Esophagus squamous epithelium (tissue), 5 donors: ENCODE results near the gene ASPA. TPM values are rescaled to one million over a fixed set of nuclear protein-coding genes. Genes with fewer than 3 reads are reported as not detected.

Experiments
- DNase-seq: peaks from one replicate; lab custom pipeline; 2025; lab: John Stamatoyannopoulos, UW
- H3K27ac ChIP-seq, 4 donors: fragments of 200-600 bp; sonication (generic); one replicate each; pipeline ENCODE4 v1.5.1; 2016 to 2019; ENCODE audit warnings: mild to moderate bottlenecking in 1 of 4
- H3K27me3 ChIP-seq, 4 donors: fragments of 200-600 bp; sonication (generic); 1 replicate in 3 of 4; 2 replicates in 1 of 4; pipeline versions ENCODE4 v1.5.1 to v1.6.0; 2017 to 2021; ENCODE audit warnings: antibody characterized with exemption in 1 of 4
- H3K36me3 ChIP-seq, 3 donors: fragments of 200-600 bp; sonication (generic); one replicate each; pipeline ENCODE4 v1.5.1; 2016 to 2019
- H3K4me1 ChIP-seq, 3 donors: fragments of 200-600 bp; sonication (generic); one replicate each; pipeline ENCODE4 v1.5.1; 2017 to 2019
- H3K4me3 ChIP-seq, 4 donors: fragments of 200-600 bp; sonication (generic); 1 replicate in 3 of 4; 2 replicates in 1 of 4; pipeline ENCODE4 v1.5.1; 2016 to 2019; ENCODE audit warnings: mild to moderate bottlenecking in 2 of 4, moderate library complexity in 1 of 4
- H3K9me3 ChIP-seq, 3 donors: fragments of 200-600 bp; sonication (generic); one replicate each; pipeline ENCODE4 v1.5.1; 2016 to 2019
- POLR2A ChIP-seq, 4 donors: fragments of 450-650 bp; IDR thresholded peaks; one replicate each; pipeline ENCODE4 v1.6.1; 2017; ENCODE audit warnings: antibody characterized with exemption in 4 of 4, mild to moderate bottlenecking in 4 of 4, moderate library complexity in 3 of 4
- WGBS, 2 donors: methylation state at CpG; one replicate each; pipeline ENCODE4 v1.1.5; 2018; 5-methylcytosine and 5-hydroxymethylcytosine counted together
- intact Hi-C: fragments of 100-400 bp; cut with DNase I; formaldehyde crosslinking; loops from one replicate; pipeline ENCODE4 v1.15.0; 2022
- total RNA-seq, 4 donors: library from RNA; depleted of rRNA; stranded (reverse); fragments of >200 nt; gene quantifications; one replicate each; pipeline ENCODE4 v1.1.0, GENCODE V29; 2016
- TF ChIP-seq, protein P1 (sequence below), 6 experiments: fragments of 450-650 bp in 4 of 6; fragments of 200-600 bp in 2 of 6; sonication (generic) in 2 of 6; IDR thresholded peaks; one replicate each; pipeline ENCODE4 v1.5.1; 2016 to 2019; ENCODE audit warnings: antibody characterized with exemption in 6 of 6, mild to moderate bottlenecking in 4 of 6, moderate library complexity in 4 of 6
- donor health status: DM: yes; HTN: yes; CAD: no.

ASPA gene
- total RNA-seq, 4 donors from 2014 or later, result 0.22 to 0.76 (median 0.23) TPM; not detected in 1

DNA sequence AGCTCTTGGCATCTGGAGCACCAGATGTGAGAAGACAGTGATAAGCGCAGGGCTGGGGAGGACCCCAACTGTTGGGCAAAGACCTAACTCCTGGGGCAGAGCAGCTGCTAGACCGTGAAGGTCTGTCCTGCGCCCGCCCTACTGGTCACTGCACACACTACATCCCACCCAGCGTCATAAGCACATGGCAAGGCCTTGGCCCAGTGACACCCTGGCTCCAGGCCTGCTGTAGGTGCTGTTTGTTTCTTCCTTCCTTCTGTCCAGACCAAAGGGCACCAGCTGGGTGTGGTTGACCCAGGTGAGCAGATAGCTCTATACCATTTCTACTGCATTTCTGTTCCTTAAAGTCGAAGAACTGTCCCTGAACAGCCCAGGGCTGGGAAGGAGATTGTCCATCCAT is 75.4 kb downstream of the ASPA start:
- Histone ChIP-seq H3K27me3 (peaks cover 0 to 30% (median 0%) of the 10 kb centered on the region in 4 donors), H3K4me3 (no peak overlapping the region), H3K4me1 (no peaks in the 10 kb centered on the region), H3K9me3 (no peaks in the 10 kb centered on the region), H3K27ac (no peak overlapping the region), H3K36me3 (no peaks in the 10 kb centered on the region)
- no peak for DNase-seq
- TF ChIP-seq, protein P1, sequence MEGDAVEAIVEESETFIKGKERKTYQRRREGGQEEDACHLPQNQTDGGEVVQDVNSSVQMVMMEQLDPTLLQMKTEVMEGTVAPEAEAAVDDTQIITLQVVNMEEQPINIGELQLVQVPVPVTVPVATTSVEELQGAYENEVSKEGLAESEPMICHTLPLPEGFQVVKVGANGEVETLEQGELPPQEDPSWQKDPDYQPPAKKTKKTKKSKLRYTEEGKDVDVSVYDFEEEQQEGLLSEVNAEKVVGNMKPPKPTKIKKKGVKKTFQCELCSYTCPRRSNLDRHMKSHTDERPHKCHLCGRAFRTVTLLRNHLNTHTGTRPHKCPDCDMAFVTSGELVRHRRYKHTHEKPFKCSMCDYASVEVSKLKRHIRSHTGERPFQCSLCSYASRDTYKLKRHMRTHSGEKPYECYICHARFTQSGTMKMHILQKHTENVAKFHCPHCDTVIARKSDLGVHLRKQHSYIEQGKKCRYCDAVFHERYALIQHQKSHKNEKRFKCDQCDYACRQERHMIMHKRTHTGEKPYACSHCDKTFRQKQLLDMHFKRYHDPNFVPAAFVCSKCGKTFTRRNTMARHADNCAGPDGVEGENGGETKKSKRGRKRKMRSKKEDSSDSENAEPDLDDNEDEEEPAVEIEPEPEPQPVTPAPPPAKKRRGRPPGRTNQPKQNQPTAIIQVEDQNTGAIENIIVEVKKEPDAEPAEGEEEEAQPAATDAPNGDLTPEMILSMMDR (IDR thresholded peaks at IDR 0.05), result no peak
- intact Hi-C loops, result no loop called here
- WGBS, 2 donors, result 83 to 84% methylated on average over 1 to 3 of the region's 6 CpGs

DNA sequence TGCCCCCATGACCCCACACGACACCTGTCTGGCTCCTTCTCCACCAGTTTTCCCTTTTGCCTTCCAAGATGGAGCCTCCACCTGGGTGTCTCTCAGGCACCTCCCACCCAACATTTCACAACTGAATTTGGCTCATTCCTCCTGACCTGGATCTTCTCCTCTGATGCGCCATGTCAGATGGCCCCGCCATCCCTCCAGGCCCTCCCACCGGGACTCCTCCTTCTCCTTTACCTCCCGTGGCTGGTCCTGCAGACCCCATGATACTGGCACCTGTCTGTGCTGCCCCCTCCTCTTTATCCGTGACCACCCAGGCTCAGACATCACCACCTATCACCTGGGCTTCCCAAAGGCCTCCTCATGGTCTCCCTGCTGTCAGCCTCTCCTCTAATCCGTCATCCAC is 77.1 kb downstream of the ASPA start:
- peaks cover 0 to 40% (median 0%) of the 10 kb centered on the region in 4 donors for H3K27me3 ChIP-seq
- H3K4me1 ChIP-seq, result peaks cover 5 to 13% (median 8%) of the 10 kb centered on the region in 3 donors
- H3K27ac ChIP-seq, result no peak overlapping the region
- DNase-seq, result no peak
- H3K4me3 ChIP-seq, result no peak overlapping the region
- no peaks in the 10 kb centered on the region for H3K9me3 ChIP-seq
- TF ChIP-seq, protein P1 (IDR thresholded peaks at IDR 0.05), result no peak
- TF ChIP-seq POLR2A (IDR thresholded peaks at IDR 0.05), result no peak
- H3K36me3 ChIP-seq, result no peaks in the 10 kb centered on the region
- WGBS, 2 donors, result 84 to 92% methylated on average over 7 of the region's 7 CpGs
- intact Hi-C loops, result no loop called here

Other genes with a start within 250 kb of the ASPA start
- not detected for gene OR3A1, start 177.6 kb upstream of the ASPA start, total RNA-seq
- not detected for gene OR3A2, start 89.7 kb upstream of the ASPA start, total RNA-seq
- gene OR1E1, start 77.6 kb upstream of the ASPA start, total RNA-seq, result not detected
- not detected for gene OR3A3, start 64.6 kb upstream of the ASPA start, total RNA-seq
- gene OR1E2, start 42.2 kb upstream of the ASPA start, total RNA-seq, result not detected
- under 1 TPM in 1 of 4 donors, not detected in 3; 0.41 TPM for gene SPATA22, start 4.2 kb upstream of the ASPA start, total RNA-seq
- 1 to 10 TPM in 1 of 4 donors, under 1 TPM in 2, not detected in 1; 0.76 to 1.8 (median 0.99) TPM for gene TRPV3, start 81.8 kb downstream of the ASPA start, total RNA-seq
- gene TRPV1, start 133.4 kb downstream of the ASPA start, total RNA-seq, result 1 to 10 TPM; 1.4 to 3.4 (median 1.8) TPM
- 10 to 100 TPM; 10.8 to 16.8 (median 14.3) TPM for gene SHPK, start 160.3 kb downstream of the ASPA start, total RNA-seq
- 10 to 100 TPM in 2 of 4 donors, 1 to 10 TPM in 2; 5.9 to 14.3 (median 9.8) TPM for gene CTNS, start 160.8 kb downstream of the ASPA start, total RNA-seq
- 100 to 1,000 TPM; 185 to 371 (median 293) TPM for gene TAX1BP3, start 192.6 kb downstream of the ASPA start, total RNA-seq
- gene EMC6, start 192.8 kb downstream of the ASPA start, total RNA-seq, result 10 to 100 TPM; 14.5 to 26.3 (median 19.0) TPM
- gene P2RX5, start 220.2 kb downstream of the ASPA start, total RNA-seq, result 1 to 10 TPM in 1 of 4 donors, under 1 TPM in 2, not detected in 1; 0.38 to 1.1 (median 0.97) TPM
- gene HASPIN, start 247.9 kb downstream of the ASPA start, total RNA-seq, result 1 to 10 TPM; 1.4 to 5.4 (median 3.0) TPM